Kidney (tissue), 14 donors: ENCODE measurements around the gene LCLAT1. TPM values are rescaled to one million over a fixed set of nuclear protein-coding genes. Genes with fewer than 3 reads are reported as not detected.

Experiments used
- DNase-seq, 5 donors: peaks; one replicate each; pipeline ENCODE4 v3.0.0-alpha.2; 2013 to 2020
- FAIRE-seq: peaks from 2 replicates; lab custom pipeline; 2012; peaks lifted over from hg19 to GRCh38; lab: Jason Lieb, UNC
- H3K27ac ChIP-seq, 2 donors: one replicate each; pipeline ENCODE4 v1.7.0; 2013; ENCODE audit warnings: low read depth in 2 of 2, low read length in 2 of 2, inconsistent platforms in 1 of 2
- H3K27me3 ChIP-seq: one replicate; pipeline ENCODE4 v1.7.1; 2013; ENCODE audit warnings: low read length, inconsistent platforms; ENCODE audit not compliant: control insufficient read depth, insufficient read depth
- H3K36me3 ChIP-seq, 3 donors: one replicate each; pipeline versions ENCODE4 v1.7.0 to v1.7.1; 2013; ENCODE audit warnings: low read length in 3 of 3, control low read depth in 1 of 3, inconsistent platforms in 1 of 3; ENCODE audit not compliant: insufficient read depth in 3 of 3, control insufficient read depth in 2 of 3
- H3K4me1 ChIP-seq, 3 donors: one replicate each; pipeline versions ENCODE4 v1.7.0 to v1.7.1; 2013; ENCODE audit warnings: low read length in 3 of 3, inconsistent platforms in 1 of 3, low read depth in 1 of 3; ENCODE audit not compliant: control insufficient read depth in 2 of 3, insufficient read depth in 2 of 3
- H3K4me3 ChIP-seq, 3 donors: one replicate each; pipeline versions ENCODE4 v1.7.0 to v1.8.1; 2013; ENCODE audit warnings: low read length in 3 of 3, control low read depth in 1 of 3, inconsistent platforms in 1 of 3
- H3K9ac ChIP-seq, 3 donors: one replicate each; pipeline versions ENCODE4 v1.7.0 to v1.7.1; 2013; ENCODE audit warnings: low read length in 3 of 3, control low read depth in 1 of 3, inconsistent platforms in 1 of 3
- H3K9me3 ChIP-seq, 3 donors: one replicate each; pipeline versions ENCODE4 v1.7.0 to v1.7.1; 2013; ENCODE audit warnings: low read length in 3 of 3, control low read depth in 1 of 3, inconsistent platforms in 1 of 3; ENCODE audit not compliant: control insufficient read depth in 2 of 3, insufficient read depth in 1 of 3
- intact Hi-C: fragments of 100-400 bp; cut with DNase I; formaldehyde crosslinking; loops from one replicate; pipeline ENCODE4 v1.11.1; 2022
- polyA plus RNA-seq: library from polyadenylated mRNA; stranded (reverse); fragments of 350-450 nt; fragmentation: Illumina TruSeq; extraction: RNeasy Lipid Tissue Mini Kit (QIAGEN cat#74804); gene quantifications from one replicate; pipeline ENCODE4 v1.2.3, GENCODE V29; 2014; ENCODE audit warnings: low read depth, low replicate concordance; ENCODE audit not compliant: insufficient read depth
- total RNA-seq: library from RNA; stranded (reverse); fragmentation: NEBNext Ultra II Directional; extraction: Animal tissue kit (Norgen Biotek cat#: 25700); gene quantifications from one replicate; pipeline ENCODE4 v1.2.1, GENCODE V29; 2021
- TF ChIP-seq, protein P1 (sequence below): IDR thresholded peaks from 3 replicates; pipeline ENCODE4 v1.5.1; 2012; ENCODE audit warnings: mild to moderate bottlenecking, moderate library complexity, borderline replicate concordance; ENCODE audit not compliant: insufficient read depth; ENCODE audit errors: extremely low read depth
- donor health status: control.
- donor health status: control.
- donor health status: control.
- donor health status: control.
- donor health status: control.
- donor health status: DM: yes; HTN: yes; CAD: no.
- donor health status: Normal renal cell carcinoma (clear cell type).

The LCLAT1 gene
- total and polyA plus RNA-seq, 2 donors from 2014 or later: 5.6 to 19.4 TPM

- Histone ChIP-seq H3K4me1 (peaks cover 0 to 2% (median 0%) of the 10 kb centered on the region in 3 donors), H3K27ac (no peak overlapping the region), H3K36me3 (no peaks in the 10 kb centered on the region), H3K4me3 (no peak overlapping the region), H3K9ac (no peak overlapping the region), H3K27me3 (no peaks in the 10 kb centered on the region), H3K9me3 (no peaks in the 10 kb centered on the region)
- FAIRE-seq (no peak), DNase-seq (no peak)
- TF ChIP-seq, protein P1, sequence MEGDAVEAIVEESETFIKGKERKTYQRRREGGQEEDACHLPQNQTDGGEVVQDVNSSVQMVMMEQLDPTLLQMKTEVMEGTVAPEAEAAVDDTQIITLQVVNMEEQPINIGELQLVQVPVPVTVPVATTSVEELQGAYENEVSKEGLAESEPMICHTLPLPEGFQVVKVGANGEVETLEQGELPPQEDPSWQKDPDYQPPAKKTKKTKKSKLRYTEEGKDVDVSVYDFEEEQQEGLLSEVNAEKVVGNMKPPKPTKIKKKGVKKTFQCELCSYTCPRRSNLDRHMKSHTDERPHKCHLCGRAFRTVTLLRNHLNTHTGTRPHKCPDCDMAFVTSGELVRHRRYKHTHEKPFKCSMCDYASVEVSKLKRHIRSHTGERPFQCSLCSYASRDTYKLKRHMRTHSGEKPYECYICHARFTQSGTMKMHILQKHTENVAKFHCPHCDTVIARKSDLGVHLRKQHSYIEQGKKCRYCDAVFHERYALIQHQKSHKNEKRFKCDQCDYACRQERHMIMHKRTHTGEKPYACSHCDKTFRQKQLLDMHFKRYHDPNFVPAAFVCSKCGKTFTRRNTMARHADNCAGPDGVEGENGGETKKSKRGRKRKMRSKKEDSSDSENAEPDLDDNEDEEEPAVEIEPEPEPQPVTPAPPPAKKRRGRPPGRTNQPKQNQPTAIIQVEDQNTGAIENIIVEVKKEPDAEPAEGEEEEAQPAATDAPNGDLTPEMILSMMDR: no peak
- intact Hi-C loops: no loop called here
Measured at GRCh38 chr2:30683236-30683956, 236.3 kb downstream of the LCLAT1 start.

- H3K4me1 ChIP-seq: peaks cover 0 to 2% (median 0%) of the 10 kb centered on the region in 3 donors
- TF ChIP-seq, protein P1: no peak
- DNase-seq: no peak
- FAIRE-seq: no peak
- H3K36me3 ChIP-seq: no peaks in the 10 kb centered on the region
- intact Hi-C loops: no loop called here
- H3K27me3 ChIP-seq: no peaks in the 10 kb centered on the region
- no peak overlapping the region for H3K9ac ChIP-seq
- no peaks in the 10 kb centered on the region for H3K9me3 ChIP-seq
- H3K4me3 ChIP-seq: no peak overlapping the region
- H3K27ac ChIP-seq: no peak overlapping the region
Measured at GRCh38 chr2:30684026-30684425, 237.0 kb downstream of the LCLAT1 start.

GRCh38 chr2:30684516-30684915 is 237.5 kb downstream of the LCLAT1 start:
- no peak for FAIRE-seq
- no peak for DNase-seq
- H3K4me1 ChIP-seq: peaks cover 0 to 4% (median 0%) of the 10 kb centered on the region in 3 donors
- no peak overlapping the region for H3K9ac ChIP-seq
- H3K9me3 ChIP-seq: no peaks in the 10 kb centered on the region
- H3K27ac ChIP-seq: no peak overlapping the region
- no peaks in the 10 kb centered on the region for H3K27me3 ChIP-seq
- intact Hi-C loops: no loop called here
- TF ChIP-seq, protein P1: no peak
- no peak overlapping the region for H3K4me3 ChIP-seq
- H3K36me3 ChIP-seq: no peaks in the 10 kb centered on the region
